CMK (cell line): ENCODE measurements around the gene PIGN.
"Not testable (repeated sequence)": the region's sequence is repeated elsewhere in the genome, so short reads cannot be mapped to it uniquely, and the experiment has no call there.

Experiments
- DNase-seq: peaks from one replicate; pipeline ENCODE4 v3.0.0-alpha.2; 2010; ENCODE audit warnings: low read depth

The PIGN gene

DNA sequence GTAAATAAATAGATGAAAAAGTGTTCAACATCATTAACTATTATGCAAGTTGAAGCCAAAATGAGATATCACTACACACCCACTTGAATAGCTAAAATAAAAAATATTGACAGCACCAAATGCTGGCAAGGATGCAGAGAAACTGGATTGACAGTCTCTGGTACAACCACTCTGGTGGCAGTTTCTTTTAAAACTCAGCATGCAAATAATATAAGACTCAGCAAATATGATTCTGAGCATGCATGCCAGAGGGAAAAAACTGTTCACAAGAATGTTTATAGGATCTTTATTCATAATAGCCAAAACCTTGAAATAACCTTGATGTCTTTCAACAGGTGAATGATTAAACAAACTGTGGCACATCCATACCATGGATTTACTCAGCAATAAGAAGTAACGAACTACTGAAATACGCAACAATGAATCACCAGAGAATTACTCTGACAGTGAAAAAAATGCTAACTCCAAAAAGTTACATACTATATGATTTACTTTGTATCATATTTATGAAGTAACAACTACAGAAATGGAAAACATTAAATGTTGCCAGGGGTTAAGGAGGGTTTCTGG is 131.8 kb downstream of the PIGN start:
- no peak for DNase-seq

- DNase-seq = no peak
Measured at GRCh38 chr18:62048279-62048678, 138.6 kb downstream of the PIGN start.

GRCh38 chr18:62045316-62045715 is 141.5 kb downstream of the PIGN start:
- DNase-seq = no peak

- no peak for DNase-seq
Measured at GRCh38 chr18:62044490-62045000, 142.3 kb downstream of the PIGN start.

DNA sequence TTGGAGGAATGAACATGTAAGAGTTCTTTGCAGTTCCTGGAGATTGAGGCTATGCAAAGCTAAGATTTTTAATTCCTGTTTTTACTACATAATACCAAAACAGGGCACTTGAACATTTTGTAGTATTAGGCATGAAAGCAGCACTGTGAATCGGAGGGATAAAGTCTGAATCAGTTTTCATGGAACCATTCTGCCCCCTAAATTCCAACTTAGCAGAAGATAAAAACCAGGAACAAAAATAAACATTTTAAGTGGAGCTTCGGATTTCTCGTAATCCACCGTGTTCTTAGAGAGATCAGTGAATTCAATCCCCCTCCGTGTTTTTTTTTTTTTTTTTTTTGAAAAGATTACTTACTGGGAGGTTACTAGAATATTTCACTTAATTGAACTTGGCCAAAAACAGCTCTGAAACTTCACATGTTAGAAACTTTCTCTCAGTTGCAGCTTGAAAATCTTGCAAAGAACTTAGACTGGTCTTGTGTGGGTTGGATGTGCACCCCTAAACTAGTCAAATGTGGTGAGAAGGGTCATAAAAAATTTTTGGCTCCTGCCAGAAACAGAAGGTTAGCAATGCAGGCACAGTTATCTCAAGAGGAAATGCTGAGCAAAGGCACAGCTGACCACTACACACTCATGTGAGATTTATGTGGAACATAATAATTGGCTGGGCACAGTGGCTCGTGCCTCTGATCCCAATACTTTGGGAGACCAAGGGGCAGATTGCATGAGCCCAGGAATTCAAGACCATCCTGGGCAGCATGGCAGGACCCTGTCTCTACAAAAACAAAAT is 148.7 kb downstream of the PIGN start:
- no peak for DNase-seq

GRCh38 chr18:62037012-62037742 is 149.7 kb downstream of the PIGN start:
- DNase-seq = no peak

GRCh38 chr18:62034286-62034685 is 152.6 kb downstream of the PIGN start:
- DNase-seq = not testable (repeated sequence)

DNA sequence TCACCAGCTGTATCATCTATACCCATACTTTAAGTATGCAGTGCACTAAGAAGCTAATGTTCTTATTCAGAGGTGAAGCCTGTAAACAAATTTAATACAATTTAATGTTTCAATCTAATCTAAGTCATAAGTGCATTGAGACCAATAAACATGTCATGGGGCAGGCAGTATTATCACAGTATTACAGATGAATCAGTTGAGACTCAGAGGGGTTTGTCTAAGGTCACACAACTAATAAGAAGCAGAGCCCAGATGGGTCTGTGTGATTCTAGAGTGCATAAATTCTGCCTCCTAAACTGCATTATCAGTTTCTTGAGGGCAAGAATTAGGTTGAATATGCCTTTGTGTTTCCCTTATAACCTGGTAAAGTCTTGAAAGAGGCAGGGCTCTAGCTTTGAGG is 153.1 kb downstream of the PIGN start:
- DNase-seq = no peak

DNA sequence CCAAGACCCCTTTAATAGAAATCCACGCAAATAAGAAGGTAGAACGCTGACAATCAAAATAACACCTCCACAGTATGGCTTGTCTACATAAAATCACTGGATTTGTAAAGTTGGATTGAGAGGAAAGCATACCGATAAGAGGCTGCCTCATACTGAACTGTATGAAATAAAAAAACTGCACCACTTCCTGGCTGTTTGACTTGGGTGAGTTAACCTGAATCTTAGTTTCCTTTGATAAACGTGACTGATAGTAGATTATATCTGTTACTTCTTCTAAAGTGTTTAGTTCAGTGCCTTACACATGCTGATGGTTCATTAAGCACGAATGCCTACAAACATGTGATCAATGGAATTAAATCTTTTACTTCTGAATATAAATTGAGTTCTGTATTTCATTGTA is 153.6 kb downstream of the PIGN start:
- DNase-seq = no peak

- no peak for DNase-seq
Measured at GRCh38 chr18:62030091-62030985, 156.5 kb downstream of the PIGN start.

DNA sequence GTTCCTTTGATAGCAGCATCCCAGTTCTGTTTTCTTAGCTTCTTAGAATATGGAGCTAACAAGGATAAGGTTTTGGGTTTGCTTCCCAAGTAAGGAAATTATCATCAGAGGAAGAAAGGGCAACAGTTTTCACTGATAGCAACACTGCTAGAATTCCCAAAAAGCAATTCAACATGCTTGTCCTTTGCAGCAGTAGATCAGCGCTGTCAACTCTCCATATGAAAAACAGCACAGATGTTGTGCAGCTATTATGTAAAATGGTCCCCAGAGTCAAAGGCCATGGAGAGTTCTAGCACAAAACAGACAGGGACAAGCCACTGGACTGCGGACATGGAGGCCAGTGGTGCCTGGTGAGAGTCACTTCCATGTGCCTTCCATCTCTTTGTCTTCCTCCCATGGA is 158.1 kb downstream of the PIGN start:
- no peak for DNase-seq

DNA sequence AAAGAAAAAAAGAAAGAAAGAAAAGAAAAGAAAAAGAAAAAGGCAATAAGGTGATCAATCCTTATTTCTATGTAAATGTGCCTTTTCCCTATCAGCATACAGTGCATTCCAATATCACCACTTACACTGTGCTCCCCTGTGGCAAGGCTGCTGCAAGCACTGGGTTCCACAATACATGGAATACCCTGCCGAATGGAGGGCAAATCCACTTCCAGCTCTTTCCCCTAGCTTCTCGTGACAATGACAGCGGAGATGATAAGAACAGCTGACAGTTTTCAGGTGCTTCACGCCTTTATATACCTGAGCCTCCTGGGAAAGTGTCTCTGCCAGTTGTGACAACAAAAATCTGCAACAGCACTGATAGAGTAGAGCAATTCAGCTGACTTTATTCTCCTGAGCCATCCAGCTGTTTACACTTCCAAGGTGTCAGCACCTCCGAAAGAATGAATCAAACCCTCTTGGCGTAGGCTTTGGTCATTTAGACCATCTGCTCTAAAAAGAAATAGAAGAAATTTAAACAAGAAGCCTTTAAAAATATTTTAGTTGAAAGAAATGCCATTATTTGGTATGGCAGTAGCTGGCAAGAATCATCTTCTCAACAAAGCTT is 158.8 kb downstream of the PIGN start:
- DNase-seq = no peak

GRCh38 chr18:62026586-62026985 is 160.3 kb downstream of the PIGN start:
- DNase-seq = no peak

DNA sequence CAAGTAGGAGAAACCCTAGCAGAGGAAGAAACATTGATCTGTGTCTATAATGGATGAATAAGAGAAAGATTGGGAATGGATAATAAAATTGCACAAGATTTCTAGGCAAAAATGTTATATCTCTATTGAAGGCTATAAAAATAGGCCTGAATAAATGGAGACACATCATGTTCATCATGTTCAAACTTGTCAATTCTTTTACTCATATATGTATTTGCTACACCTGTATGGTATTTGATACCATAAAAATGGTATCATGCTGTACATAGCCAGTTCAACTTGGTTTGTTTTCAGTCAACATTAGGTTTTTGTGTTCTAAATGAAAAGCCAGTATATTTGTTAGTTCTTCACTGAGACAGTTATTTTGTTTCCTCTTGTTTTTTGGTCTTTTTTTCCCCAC is 161.9 kb downstream of the PIGN start:
- DNase-seq = no peak

DNA sequence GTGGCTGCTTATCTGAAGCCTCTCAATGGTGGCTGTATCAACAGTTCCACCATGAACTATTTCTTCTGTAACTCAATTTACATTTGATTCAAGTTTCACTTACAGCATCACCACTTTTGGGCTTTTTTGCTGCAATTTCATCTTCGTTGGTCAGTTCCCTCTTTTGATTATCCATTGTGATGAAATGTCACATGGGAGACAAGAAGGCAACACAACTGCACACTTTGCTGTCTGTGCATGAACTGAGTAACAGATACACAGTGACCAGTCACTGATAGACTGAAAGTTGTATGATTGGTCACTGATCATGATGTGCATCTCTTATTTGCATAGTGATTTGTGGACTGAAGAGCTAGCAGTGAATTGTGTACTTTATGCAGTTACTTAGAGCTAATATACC is 163.3 kb downstream of the PIGN start:
- DNase-seq = no peak

DNA sequence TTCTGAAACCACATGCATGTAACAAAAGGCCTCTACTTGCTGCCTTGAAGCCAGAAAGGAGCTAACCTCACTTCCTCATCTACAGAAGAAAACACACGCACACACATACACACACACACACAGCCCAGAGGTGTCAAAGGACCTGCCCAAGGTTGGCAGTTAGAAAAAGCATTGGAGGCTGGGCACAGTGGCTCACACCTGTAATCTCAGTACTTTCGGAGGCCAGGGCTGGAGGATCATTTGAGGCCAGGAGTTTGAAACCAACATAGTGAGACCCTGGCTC is 168.2 kb downstream of the PIGN start:
- no peak for DNase-seq

GRCh38 chr18:62018034-62018758 is 168.7 kb downstream of the PIGN start:
- DNase-seq = no peak

DNA sequence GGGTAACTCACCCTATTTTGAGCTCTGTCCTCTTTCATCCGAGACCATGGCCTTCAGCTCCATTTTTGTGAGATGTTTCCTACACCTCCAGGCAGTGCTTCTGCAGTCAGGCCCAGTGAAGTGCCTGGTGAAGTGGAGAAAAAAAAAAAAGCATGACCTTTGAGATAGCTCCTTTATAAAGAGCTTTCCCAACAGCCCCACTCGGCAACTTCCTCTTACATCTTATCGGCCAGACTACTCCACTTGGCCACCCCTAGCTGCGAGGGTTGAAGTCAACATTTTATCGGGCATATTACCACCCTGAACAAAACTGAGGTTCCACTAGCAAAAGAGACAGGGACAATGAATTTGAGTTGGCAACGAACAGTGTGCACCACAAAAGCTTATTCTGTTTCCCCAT is 169.2 kb downstream of the PIGN start:
- no peak for DNase-seq

DNA sequence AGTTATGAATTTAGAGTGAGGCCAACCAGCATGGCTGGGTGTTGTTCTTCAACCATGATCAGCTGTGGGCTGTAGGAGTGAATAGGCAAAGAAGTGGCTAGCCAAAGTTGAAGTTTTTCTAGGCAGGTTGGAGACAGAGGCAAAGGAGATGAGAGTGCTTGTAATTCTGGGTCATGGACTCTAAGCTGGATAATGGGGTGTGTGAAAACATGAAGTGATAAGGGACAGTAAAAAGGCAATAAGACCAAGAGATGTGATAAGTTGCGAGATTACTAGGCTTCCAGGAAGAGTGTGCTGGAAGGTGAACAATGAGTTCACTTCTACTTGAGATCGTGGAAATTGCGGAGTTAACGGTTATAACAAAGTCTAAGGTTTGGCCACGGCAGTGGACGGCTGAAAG is 175.4 kb downstream of the PIGN start:
- DNase-seq = no peak

- no peak for DNase-seq
Measured at GRCh38 chr18:62009521-62009920, 177.3 kb downstream of the PIGN start.

- no peak for DNase-seq
Measured at GRCh38 chr18:62001396-62001795, 185.5 kb downstream of the PIGN start.
